ENCODE measurements around the gene FSTL3.
"Not testable (repeated sequence)": the region's sequence is repeated elsewhere in the genome, so short reads cannot be mapped to it uniquely, and the experiment has no call there.

FSTL3 gene

GRCh38 chr19:676339-677105 lies at the start of gene FSTL3:
Gene FSTL3, plus strand, starts transcription at chr19:676392. Its CDS starts 32 bp downstream, at chr19:676424.
- no peak for DNase-seq

GRCh38 chr19:626566-626965 lies 49.6 kb upstream of the FSTL3 start:
- DNase-seq, result not testable (repeated sequence)

GRCh38 chr19:628168-628567 lies 48.0 kb upstream of the FSTL3 start:
- no peak for DNase-seq

GRCh38 chr19:629515-629914 lies 46.7 kb upstream of the FSTL3 start:
- not testable (repeated sequence) for DNase-seq

GRCh38 chr19:629961-630714 lies 46.1 kb upstream of the FSTL3 start:
- DNase-seq, result no peak

- DNase-seq, result no peak
Observed at GRCh38 chr19:632579-633067, 43.6 kb upstream of the FSTL3 start.

GRCh38 chr19:633068-633785 lies 43.0 kb upstream of the FSTL3 start, which contains the start of gene POLRMT:
Gene POLRMT, minus strand, starts transcription at chr19:633537. Its CDS starts 25 bp downstream, at chr19:633512.
- peak; percentile 94 for DNase-seq

GRCh38 chr19:633786-634639 lies 42.2 kb upstream of the FSTL3 start:
- no peak for DNase-seq

- DNase-seq, result no peak
Observed at GRCh38 chr19:634975-635652, 41.1 kb upstream of the FSTL3 start.

- DNase-seq, result no peak
Observed at GRCh38 chr19:638906-639252, 37.3 kb upstream of the FSTL3 start.

GRCh38 chr19:639253-640160 lies 36.7 kb upstream of the FSTL3 start, which contains the start of gene FGF22:
Gene FGF22, plus strand, starts transcription at chr19:639879. Its CDS starts 47 bp downstream, at chr19:639926.
- peak; percentile 59 for DNase-seq

GRCh38 chr19:640161-640558 lies 36.0 kb upstream of the FSTL3 start:
- DNase-seq, result no peak

- DNase-seq, result no peak
Observed at GRCh38 chr19:640606-641189, 35.5 kb upstream of the FSTL3 start.

GRCh38 chr19:641702-642101 lies 34.5 kb upstream of the FSTL3 start:
- no peak for DNase-seq

GRCh38 chr19:642767-643727 lies 33.1 kb upstream of the FSTL3 start:
- DNase-seq, result no peak

- no peak for DNase-seq
Observed at GRCh38 chr19:643736-644135, 32.5 kb upstream of the FSTL3 start.

GRCh38 chr19:644363-644762 lies 31.8 kb upstream of the FSTL3 start:
- no peak for DNase-seq

GRCh38 chr19:644789-645188 lies 31.4 kb upstream of the FSTL3 start:
- no peak for DNase-seq

Measured in NCI-H2227 treated with DMSO at 0.1 percent for 48 hours (cell line).